GM21515 (cell line): ENCODE data around the gene REEP2.

Source experiments
- ATAC-seq: cut with Tn5 transposase; IDR thresholded peaks from one replicate; pipeline ENCODE4 v1.9.1; 2021; ENCODE audit not compliant: unreplicated experiment

Gene REEP2

GRCh38 chr5:138448481-138449398 lies 9.9 kb downstream of the REEP2 start:
- no peak for ATAC-seq

GRCh38 chr5:138449501-138450239 lies 10.8 kb downstream of the REEP2 start:
- peak; percentile 66 for ATAC-seq

GRCh38 chr5:138450971-138451370 lies 12.1 kb downstream of the REEP2 start:
- no peak for ATAC-seq

- no peak for ATAC-seq
Observed at GRCh38 chr5:138452720-138453119, 13.9 kb downstream of the REEP2 start.

- ATAC-seq: no peak
Observed at GRCh38 chr5:138453590-138453989, 14.7 kb downstream of the REEP2 start.

- no peak for ATAC-seq
Observed at GRCh38 chr5:138454121-138454520, 15.3 kb downstream of the REEP2 start.

GRCh38 chr5:138455232-138455930 lies 16.5 kb downstream of the REEP2 start:
- no peak for ATAC-seq

GRCh38 chr5:138457531-138458275 lies 18.8 kb downstream of the REEP2 start:
- no peak for ATAC-seq

GRCh38 chr5:138458384-138458783 lies 19.5 kb downstream of the REEP2 start:
- ATAC-seq: no peak

- no peak for ATAC-seq
Observed at GRCh38 chr5:138458856-138459255, 20.0 kb downstream of the REEP2 start.

- no peak for ATAC-seq
Observed at GRCh38 chr5:138459311-138459933, 20.6 kb downstream of the REEP2 start.

- no peak for ATAC-seq
Observed at GRCh38 chr5:138460032-138460693, 21.3 kb downstream of the REEP2 start.

GRCh38 chr5:138461343-138462125 lies 22.7 kb downstream of the REEP2 start:
- ATAC-seq: no peak

GRCh38 chr5:138463419-138464007 lies 24.7 kb downstream of the REEP2 start:
- no peak for ATAC-seq

- peak; percentile 44 for ATAC-seq
Observed at GRCh38 chr5:138464008-138464387, 25.1 kb downstream of the REEP2 start.

- peak; percentile 78 for ATAC-seq
Observed at GRCh38 chr5:138464388-138465260, 25.8 kb downstream of the REEP2 start.

- ATAC-seq: peak; percentile 52
Observed at GRCh38 chr5:138465261-138466124, 26.6 kb downstream of the REEP2 start, which contains the start of gene EGR1. TSS of gene EGR1 (plus strand) at chr5:138465479. CDS start at chr5:138465762, 283 bp downstream.
